K562 (cell line): Measurements from ENCODE around the gene ZFP92. TPM values are rescaled to one million over a fixed set of nuclear protein-coding genes. Genes with fewer than 3 reads are reported as not detected.
A peak's percentile ranks its signal among the peaks of the same experiment; 100 is the strongest.

Source experiments
- BCL6 ChIP-seq: fragments of 250-450 bp; sonication (Bioruptor Pico); IDR thresholded peaks from 2 replicates; pipeline ENCODE4 v1.4.0; 2020
- BDP1 ChIP-seq: IDR thresholded peaks from 3 replicates; pipeline ENCODE4 v1.6.1; 2011; ENCODE audit not compliant: insufficient read length, insufficient read depth
- BHLHE40 ChIP-seq: IDR thresholded peaks from 2 replicates; pipeline ENCODE4 v1.6.1; 2011; ENCODE audit warnings: low read length, improper control_type of control experiment
- CBFB ChIP-seq: sonication (generic); formaldehyde crosslinking; IDR thresholded peaks from 2 replicates; pipeline ENCODE4 v1.4.0; 2020; ENCODE audit warnings: mild to moderate bottlenecking, missing genetic modification reagents
- CHD4 ChIP-seq: fragments of 200-600 bp; sonication (generic); IDR thresholded peaks from 3 replicates; pipeline ENCODE4 v1.6.1; 2012; ENCODE audit warnings: low read depth, mild to moderate bottlenecking, mixed read lengths, low read length, inconsistent platforms; ENCODE audit not compliant: insufficient read depth, insufficient replicate concordance, poor library complexity, severe bottlenecking
- CREB1 ChIP-seq, 2 experiments: sonication (generic) in 1 of 2; formaldehyde crosslinking in 1 of 2; IDR thresholded peaks; 2 replicates each; pipeline versions ENCODE4 v1.6.1 to v1.8.0; 2012 to 2022; ENCODE audit warnings: inconsistent platforms in 1 of 2, mild to moderate bottlenecking in 1 of 2, missing genetic modification reagents in 1 of 2, moderate library complexity in 1 of 2
- CSDE1 ChIP-seq, 2 experiments: fragments of 450-650 bp; IDR thresholded peaks; 2 replicates each; pipeline ENCODE4 v1.6.1; 2016; ENCODE audit warnings: mild to moderate bottlenecking in 1 of 2
- FIP1L1 ChIP-seq: fragments of 200-400 bp; formaldehyde crosslinking; IDR thresholded peaks from 2 replicates; pipeline ENCODE4 v1.6.1; 2018; ENCODE audit warnings: mild to moderate bottlenecking, low read depth, low read length; ENCODE audit not compliant: poor library complexity, severe bottlenecking
- JUNB ChIP-seq: fragments of 450-650 bp; formaldehyde crosslinking; conservative IDR thresholded peaks from 2 replicates; pipeline ENCODE4 v1.4.0; 2020; ENCODE audit warnings: mild to moderate bottlenecking
- MAFG ChIP-seq: fragments of 450-650 bp; conservative IDR thresholded peaks from 2 replicates; pipeline ENCODE4 v1.6.1; 2016; ENCODE audit warnings: missing genetic modification characterization, missing compliant biosample characterization
- NUFIP1 ChIP-seq: fragments of 450-650 bp; IDR thresholded peaks from 2 replicates; pipeline ENCODE4 v1.6.1; 2018; ENCODE audit not compliant: partially characterized antibody
- RNF2 ChIP-seq: sonication (generic); IDR thresholded peaks from 2 replicates; pipeline ENCODE4 v1.6.1; 2016
- SMAD4 ChIP-seq: fragments of 250-450 bp; sonication (Bioruptor Pico); conservative IDR thresholded peaks from 2 replicates; pipeline ENCODE4 v1.8.0; 2021; ENCODE audit warnings: inconsistent platforms, mild to moderate bottlenecking, moderate library complexity
- TEAD1 ChIP-seq, 2 experiments: fragments of 450-650 bp in 1 of 2; sonication (generic) in 1 of 2; formaldehyde crosslinking; IDR thresholded peaks; 2 replicates each; pipeline versions ENCODE4 v1.4.0 to v1.8.0; 2020 to 2022; ENCODE audit warnings: mild to moderate bottlenecking in 2 of 2, missing genetic modification reagents in 1 of 2
- THRAP3 ChIP-seq: fragments of 450-650 bp; IDR thresholded peaks from 2 replicates; pipeline ENCODE4 v1.6.1; 2016; ENCODE audit warnings: mild to moderate bottlenecking, inconsistent platforms, borderline replicate concordance
- ZBTB1 ChIP-seq: sonication (generic); formaldehyde crosslinking; IDR thresholded peaks from 2 replicates; pipeline ENCODE4 v1.8.1; 2023; ENCODE audit warnings: missing genetic modification reagents, low read depth, mild to moderate bottlenecking, borderline replicate concordance
- ZC3H8 ChIP-seq: fragments of 450-650 bp; IDR thresholded peaks from 2 replicates; pipeline ENCODE4 v1.6.1; 2017
- ZNF12 ChIP-seq: sonication (generic); formaldehyde crosslinking; IDR thresholded peaks from 2 replicates; pipeline ENCODE4 v1.4.0; 2020; ENCODE audit warnings: mild to moderate bottlenecking, missing genetic modification reagents
- ZNF282 ChIP-seq: sonication (generic); formaldehyde crosslinking; IDR thresholded peaks from 2 replicates; pipeline ENCODE4 v1.8.1; 2023; ENCODE audit warnings: missing genetic modification reagents
- ZNF699 ChIP-seq: fragments of 250-450 bp; sonication (Bioruptor Pico); IDR thresholded peaks from 2 replicates; pipeline ENCODE4 v1.8.0; 2021; ENCODE audit warnings: mild to moderate bottlenecking, moderate library complexity; ENCODE audit not compliant: insufficient replicate concordance
- ZNF79 ChIP-seq: fragments of 250-450 bp; sonication (Bioruptor Pico); IDR thresholded peaks from 2 replicates; pipeline ENCODE4 v1.4.0; 2020; ENCODE audit warnings: low read depth, mild to moderate bottlenecking, moderate library complexity
- polyA plus RNA-seq, 8 experiments: library from polyadenylated mRNA; depleted of rRNA in 4 of 8; stranded (reverse) in 5 of 8; unstranded in 3 of 8; fragments of >200 nt; fragmentation: Nextera tagmentation in 2 of 8; fragmentation: Illumina TruSeq in 1 of 8; extraction: Ambion mirVana in 2 of 8; extraction: Trizol in 1 of 8; gene quantifications; 2 replicates each; pipeline versions ENCODE4 v1.2.1 to v1.2.3, GENCODE V29; 2011 to 2014; ENCODE audit warnings: inconsistent platforms in 1 of 8, missing spikeins in 1 of 8
- total RNA-seq, 7 experiments: library from RNA; depleted of rRNA in 6 of 7; stranded (reverse); fragments of >200 nt in 6 of 7; fragmentation: Illumina TruSeq in 2 of 7; extraction: Trizol in 2 of 7; gene quantifications; 2 replicates each; pipeline versions ENCODE4 v1.2.1 to v1.2.3, GENCODE V29; 2011 to 2021; ENCODE audit warnings: low replicate concordance in 1 of 7

The ZFP92 gene
- total and polyA plus RNA-seq, 9 of the 15 experiments (the other 6 are each of a cell fraction or from before 2014, with no cell fraction given) = 0.32 to 3.3 (median 1.8) TPM

GRCh38 chrX:153400146-153401132, 10.8 kb upstream of the ZFP92 start (continued):
- TF ChIP-seq NUFIP1 (no peak), FIP1L1 (peak; percentile 48), MAFG (no peak), CREB1 (IDR thresholded peaks at IDR 0.05) (no peak), CREB1 (CRISPR knock-in tag; IDR thresholded peaks at IDR 0.05) (peak; percentile 30; the same call in 1 of the 2 replicates), BCL6 (CRISPR knock-in tag) (no peak), THRAP3 (no peak), ZNF79 (no peak), ZC3H8 (no peak), ZNF699 (no peak), ZNF12 (CRISPR knock-in tag) (no peak), ZNF282 (CRISPR knock-in tag) (no peak), BHLHE40 (no peak), RNF2 (no peak), JUNB (no peak), TEAD1 (CRISPR knock-in tag; IDR thresholded peaks at IDR 0.05) (no peak), BDP1 (no peak), CBFB (CRISPR knock-in tag) (no peak), SMAD4 (0 out of 2 replicates have a peak, but pooled peaks have one; percentile 30), CSDE1 (IDR thresholded peaks at IDR 0.05) (no peak), ZBTB1 (CRISPR knock-in tag) (no peak), CHD4 (no peak)
